NCI-H1092 (cell line): ENCODE measurements around the gene PROK2.

Experiments used
- DNase-seq: peaks from one replicate; lab custom pipeline; 2025; lab: John Stamatoyannopoulos, UW

PROK2 gene, protein sequence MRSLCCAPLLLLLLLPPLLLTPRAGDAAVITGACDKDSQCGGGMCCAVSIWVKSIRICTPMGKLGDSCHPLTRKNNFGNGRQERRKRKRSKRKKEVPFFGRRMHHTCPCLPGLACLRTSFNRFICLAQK

DNA sequence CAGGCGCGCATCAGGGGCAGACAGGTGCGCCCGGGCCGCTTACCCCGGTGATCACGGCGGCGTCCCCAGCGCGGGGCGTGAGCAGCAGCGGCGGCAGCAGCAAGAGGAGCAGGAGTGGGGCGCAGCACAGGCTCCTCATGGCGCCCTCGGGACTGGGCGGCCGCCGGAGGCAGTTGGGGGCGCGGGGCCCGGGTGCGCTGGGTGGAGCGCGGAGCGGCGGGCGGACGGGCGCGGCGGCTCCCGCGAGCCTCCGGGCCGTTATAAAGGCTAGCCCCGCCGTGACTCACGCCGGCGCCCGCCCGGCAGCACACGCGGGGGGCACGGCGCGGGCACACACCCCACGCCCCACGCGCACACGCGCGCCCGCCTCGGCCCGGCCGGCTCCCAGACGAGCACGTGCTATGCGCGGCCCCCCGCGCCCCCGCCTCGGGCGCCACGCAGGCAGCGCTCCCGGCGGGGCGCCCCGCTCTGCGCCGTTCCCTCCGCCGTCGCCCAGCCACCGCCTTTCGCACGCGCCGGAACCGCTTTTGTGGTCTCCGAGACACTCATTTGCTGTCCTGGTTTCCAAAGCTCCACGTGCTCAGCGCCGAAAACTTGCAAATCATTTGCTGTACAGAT is at the start of gene PROK2:
Gene PROK2 (minus strand): TSS at position 235 of the 618 bp plus-strand sequence. CDS start 96 bp downstream, at position 139.
- no peak for DNase-seq

DNA sequence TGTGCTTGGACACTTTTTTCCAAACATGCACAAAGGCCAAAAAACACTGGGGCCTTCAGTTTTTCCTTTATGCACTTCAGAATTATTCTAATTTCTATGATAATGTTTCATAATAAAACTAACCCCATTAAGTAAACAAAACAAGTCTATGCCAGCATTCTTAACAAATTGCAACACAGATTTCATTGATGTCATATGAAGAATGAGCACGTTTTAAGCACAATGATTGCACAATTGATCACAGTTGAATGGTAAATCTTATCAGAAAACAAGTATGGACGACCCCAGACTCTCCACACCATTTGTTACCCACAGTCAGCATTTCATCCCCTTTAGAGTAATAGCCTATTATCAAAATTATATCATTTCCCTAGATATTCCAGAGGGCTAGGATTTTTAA is 46.7 kb upstream of the PROK2 start:
- DNase-seq: no peak

DNA sequence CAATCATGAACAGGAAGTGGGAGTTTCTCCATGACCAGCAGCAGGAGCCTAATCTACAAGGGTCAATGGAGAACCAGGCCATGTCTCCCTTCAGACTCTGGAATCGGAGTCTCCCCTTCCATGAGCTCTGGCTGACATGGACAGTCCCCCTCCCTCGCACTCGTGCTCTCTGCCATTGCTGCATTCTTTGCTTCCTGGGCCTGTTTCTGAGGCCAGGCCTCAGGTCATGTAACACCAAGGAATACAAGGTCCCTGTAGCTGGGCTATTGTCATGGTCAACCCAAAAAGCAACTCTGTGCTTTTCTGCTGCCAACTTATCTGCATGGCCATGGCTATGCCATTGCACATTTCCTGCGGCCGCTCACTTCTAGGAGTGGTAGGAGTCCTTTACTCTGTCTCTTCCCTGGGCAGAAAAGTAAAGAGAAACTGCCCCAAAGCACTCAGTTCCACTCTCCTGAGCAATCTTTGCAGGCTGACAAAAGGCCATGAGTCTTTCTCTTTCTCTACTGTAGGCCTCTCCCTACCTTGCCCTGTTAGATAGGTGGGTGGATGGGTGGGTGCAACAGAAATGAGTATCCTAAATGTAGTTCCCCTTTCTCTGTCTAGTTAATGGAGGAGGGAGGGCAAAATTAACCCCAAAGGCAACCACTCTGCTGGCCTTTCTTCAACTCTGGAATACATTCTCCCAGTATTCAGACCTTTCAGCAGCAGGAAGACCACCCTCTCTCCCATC is 40.8 kb upstream of the PROK2 start:
- no peak for DNase-seq

DNA sequence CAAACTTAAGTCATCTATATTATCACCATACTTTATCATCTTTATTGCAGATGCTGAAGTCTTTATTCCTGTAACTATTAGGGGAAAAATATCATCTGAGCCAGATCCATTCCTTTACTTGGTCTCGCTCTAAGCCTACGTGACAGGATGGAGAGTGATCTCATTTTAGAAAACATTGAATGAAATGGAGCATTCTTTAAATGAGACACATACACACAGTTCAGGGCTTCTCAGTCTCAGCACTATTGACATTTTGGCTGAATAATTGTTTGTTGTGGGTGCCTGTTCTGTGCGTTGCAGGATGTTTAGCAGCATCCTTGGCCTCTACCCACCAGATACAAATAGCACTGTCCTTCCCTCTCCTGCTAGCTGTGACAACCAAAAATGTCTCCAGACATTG is 36.2 kb upstream of the PROK2 start:
- DNase-seq: no peak

DNA sequence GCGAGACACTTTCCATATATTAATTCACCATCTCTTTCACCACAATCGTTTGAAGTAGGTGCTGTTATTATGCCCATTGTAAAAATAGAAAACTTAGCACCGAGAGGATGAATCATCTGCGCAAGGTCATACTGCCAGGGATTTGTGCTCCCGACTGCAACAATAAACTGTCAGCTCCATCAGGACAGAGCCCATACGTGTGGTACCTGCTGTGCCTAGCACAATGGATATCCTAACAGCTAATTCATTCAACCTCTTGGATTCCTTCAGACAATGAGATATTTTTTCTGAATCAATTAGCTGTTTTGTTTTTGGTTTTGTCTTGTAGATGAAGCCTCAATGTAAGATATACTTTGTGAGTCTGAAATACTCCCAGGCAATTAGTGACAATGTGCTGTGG is 32.3 kb upstream of the PROK2 start:
- DNase-seq: no peak

DNA sequence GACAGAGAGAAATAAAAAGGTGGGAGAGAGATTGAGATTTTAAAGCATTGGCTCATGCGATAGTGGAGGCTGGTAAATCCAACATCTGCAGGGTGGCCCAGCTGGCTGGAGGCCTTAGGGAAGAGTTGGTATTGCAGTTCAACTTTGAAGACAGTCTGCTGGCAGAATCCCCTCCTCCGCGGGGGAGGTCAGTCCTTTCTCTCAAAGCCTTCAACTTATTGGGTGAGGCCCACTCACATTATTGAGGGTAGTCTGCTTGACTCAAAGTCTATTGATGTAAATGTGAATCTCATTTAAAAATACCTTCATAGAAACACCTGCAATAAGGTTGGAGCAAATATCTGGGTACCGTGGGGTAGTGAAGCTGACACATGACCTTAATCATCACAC is 31.8 kb upstream of the PROK2 start:
- DNase-seq: no peak

DNA sequence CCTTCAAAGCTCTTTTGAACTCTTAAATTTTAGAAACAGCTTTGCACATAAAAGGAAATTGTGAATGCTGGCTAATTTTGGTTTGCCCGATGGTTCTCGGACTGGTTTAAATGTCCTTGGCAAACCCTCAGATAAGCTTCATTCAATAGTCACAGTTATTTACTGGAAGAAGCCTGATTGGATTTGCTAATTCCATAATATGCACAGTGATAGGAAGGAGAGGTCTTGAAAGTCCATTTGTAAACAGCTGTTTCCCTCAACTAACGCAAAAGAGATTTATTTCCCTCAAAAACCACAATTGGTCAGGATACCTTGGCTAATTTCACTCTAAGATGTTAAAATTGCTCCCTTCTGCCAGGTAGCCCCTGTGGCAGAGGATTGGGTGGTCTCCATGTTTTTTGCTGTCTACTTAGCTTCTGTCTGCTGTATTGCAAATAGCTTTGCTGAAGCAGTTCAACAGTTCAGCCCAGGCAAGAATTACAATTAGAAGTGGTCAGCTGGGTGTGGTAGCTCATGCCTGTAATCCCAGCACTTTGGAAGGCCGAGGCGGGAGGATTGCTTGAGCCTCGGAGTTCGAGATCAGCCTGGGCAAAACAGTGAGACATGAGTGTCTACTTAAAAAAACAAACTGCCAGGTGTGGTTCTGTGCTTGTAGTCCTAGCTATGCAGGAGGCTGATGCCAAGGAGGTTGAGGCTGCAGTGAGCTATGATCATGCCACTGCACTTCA is 30.6 kb upstream of the PROK2 start:
- no peak for DNase-seq

DNA sequence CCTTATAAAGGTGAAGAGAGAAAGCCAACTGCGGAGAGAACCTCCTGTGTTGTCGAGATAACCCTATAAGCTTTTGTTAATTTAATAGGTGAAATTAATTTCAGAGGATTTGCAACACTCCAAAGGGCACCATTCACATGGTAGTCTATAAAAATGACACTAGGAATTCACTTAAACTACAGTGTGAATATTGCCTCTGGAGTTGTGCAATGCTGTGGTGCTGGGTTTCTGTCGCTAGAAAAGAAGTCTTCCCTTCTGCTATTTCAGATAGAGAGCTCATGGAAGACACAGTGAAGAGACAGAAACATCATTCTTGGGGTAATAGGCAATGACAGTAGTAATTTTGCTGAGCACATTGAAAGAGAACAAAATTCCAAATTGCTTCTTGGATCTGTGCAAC is 28.8 kb upstream of the PROK2 start:
- DNase-seq: no peak

DNA sequence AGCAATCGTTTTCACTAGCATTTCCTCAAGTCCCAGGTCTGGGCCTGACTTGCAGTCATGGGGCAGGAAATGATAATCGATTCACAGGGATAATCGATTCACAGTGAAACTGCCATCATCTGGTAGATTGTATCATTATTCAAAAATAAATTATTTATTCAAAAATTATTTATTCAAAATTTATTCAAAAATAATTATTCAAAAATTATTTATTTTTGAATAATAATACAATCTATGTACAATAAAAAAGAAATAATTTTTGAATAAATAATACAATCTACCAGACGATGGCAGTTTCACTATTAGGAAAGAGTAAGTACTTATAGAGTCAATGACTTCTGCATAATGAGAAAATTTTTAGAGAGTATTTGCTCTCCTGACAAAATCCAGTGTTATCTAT is 28.1 kb upstream of the PROK2 start:
- DNase-seq: no peak

DNA sequence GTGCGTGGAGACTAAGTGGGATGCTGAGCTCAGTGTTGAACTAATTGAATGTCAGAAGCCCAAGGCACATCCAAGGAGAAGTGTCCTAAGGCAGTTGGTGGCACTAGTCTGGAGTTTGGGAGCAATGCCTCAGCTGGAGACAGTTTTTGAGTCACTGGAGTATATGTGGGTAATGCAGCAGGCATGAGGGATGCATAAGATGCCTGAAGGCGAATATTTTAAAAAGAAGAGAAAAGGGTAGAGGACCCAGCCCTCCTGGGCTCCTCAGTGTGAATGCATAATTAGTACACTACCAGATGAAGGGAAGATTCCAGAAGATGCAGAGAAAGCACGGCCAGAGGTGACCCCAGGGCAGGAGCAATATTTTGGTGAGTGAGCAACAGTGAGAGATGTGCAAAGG is 25.1 kb upstream of the PROK2 start:
- DNase-seq: no peak

DNA sequence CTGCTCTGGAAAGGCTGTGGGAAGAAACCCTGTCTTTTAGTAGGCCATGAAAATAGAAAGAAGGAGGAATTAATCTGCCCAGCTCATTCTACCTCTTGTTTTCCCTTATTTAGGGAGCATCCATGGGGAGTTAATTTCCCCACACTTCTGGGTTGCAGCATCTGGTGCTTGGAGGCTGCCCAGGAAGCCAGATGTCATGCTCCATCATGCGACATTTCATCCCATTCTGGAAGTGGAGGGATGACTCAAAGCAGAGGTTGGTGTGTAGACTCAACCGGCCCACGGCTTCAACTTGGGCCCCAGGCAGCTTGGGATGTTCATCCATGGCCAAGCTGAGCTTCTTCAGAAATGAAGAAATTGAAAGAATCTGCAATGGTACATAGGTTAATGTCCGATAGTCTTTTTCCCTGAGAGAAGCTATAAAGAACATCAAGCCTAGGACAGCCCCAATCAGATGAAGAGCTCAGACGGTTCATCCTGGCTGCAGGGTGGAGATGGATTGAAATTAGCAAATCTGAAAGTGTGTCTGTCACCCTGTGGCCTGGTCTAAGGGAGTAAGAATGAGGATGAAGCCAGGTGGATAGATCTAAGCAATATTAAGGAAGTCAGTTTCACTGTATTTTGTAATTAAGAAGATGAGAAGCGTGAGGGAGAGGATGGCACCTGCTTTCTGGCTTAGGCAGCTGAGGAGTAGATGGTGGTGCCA is 24.5 kb upstream of the PROK2 start:
- no peak for DNase-seq

DNA sequence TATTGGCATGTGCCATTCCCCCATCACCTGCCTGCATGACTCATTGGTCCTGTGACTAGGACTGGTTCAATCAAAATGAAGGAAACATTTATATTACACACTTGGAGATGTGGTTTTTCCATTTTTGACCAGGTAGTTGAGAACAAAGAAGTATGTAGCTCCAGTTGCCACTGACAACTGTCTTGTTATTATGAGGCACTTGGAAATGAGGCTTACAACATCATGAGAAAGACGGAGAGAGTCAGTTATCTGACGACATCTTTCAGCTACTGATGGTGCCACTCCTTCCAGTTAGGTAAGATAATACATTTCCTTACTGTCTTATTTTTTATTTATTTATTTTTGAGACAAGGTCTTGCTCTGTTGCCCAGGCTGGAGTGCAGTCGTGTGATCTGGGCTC is 21.8 kb upstream of the PROK2 start:
- no peak for DNase-seq

DNA sequence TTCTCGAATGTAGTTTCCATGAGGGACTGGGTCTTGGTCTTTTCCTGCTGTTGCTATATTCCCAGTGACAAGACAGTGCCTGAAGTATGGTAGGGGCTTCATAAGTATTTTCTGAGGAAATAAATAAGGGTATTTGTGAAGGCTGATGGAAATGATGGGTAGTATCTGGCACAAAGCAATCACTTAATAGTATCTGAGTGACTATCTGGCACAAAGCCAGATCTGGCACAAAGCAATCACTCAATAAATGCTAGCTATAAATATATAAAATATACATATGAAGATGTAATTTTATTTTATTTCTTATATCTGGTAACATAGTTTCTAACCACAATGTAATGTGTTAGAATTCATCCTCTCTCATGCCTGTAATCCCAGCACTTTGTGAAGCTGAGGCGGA is 20.7 kb upstream of the PROK2 start:
- no peak for DNase-seq

DNA sequence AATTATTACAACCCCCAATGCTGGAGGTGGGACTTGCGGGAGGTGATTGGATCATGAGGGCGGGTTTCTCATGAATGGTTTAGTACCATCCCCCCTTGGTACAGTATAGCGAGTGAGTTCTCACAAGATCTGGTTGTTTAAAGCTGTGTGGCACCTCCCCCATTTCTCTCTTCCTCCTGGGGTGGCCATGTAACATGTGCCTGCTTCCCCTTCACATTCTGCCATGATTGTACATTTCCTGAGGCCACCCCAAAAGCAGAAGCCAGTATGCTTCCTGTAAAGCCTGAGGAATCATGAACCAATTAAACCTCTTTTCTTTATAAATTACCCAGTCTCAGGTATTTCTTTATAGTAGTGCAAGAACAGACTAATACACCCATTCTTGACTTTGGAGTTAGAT is 20.3 kb upstream of the PROK2 start:
- DNase-seq: no peak

DNA sequence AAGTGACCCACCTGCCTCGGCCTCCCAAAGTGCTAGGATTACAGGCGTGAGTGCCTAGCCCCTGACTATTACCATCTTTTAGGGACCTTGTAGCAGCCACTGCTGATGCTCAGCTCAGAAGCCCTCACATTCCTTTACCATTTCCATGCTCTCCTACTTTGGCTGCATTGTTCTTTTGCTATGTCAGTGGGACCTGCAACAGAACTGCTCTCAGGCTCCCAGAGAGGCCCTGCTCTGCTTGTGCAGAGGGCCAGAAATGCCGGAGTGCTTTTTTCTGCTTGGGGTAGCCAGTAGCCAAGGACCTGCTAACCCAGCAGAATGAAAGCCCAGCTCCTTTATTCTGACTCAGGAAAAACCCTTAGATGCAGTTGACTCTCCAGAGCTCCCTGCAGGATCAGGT is 18.3 kb upstream of the PROK2 start:
- no peak for DNase-seq

DNA sequence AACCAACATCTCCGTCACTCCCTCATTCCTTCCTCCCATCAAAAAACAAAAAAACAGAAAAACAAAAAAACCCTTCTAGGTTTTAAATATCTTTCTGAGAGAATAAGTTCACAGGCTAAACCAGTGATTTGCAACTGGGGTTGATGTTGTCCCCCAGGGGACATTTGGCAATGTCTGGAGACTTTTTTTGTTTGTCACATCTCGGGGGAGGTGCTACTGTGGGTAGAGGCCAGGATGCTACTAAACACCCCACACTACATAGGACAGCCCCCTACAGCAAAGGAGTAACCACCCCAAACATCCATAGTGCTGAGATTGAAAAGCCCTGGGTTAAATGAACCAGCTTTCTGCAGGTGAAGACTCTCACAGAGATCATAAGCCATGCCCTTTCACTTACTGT is 17.0 kb upstream of the PROK2 start:
- no peak for DNase-seq

DNA sequence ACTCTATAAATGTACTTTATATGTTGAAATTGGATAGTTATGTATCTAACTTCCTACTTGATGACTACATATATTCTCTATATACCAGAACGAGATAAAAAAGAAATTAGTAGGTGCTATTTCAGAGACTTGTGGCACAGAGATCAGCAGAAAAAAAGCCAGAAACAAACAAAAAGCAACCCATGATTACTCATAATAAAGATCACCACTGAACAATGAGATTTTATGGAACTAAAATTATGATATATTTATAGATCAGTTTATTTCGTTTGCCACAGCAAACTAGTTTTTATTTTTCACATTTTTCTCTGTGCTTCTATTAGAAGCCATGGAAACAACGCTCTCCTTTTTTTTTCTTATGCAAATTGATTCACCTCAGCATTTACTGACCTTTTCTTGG is 15.1 kb upstream of the PROK2 start:
- no peak for DNase-seq

DNA sequence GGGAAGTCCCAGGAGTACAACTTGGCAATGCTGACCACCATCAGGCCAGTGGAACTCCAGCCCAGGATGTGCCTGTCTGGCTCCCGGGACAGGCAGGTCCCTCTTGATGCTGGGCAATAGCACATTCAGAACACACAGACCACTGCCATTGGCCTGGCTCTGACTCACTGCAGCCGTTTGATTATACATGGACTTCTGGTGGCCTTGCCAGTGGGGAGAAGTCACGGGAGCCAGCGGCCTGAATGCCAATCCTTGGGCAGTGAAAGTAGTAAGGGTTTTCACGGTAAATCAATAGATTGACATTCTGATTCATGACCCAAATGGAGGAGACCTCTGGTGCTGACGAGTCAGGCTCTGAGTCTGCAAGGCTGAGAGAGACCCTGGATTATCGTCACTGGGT is 12.5 kb upstream of the PROK2 start:
- DNase-seq: no peak

DNA sequence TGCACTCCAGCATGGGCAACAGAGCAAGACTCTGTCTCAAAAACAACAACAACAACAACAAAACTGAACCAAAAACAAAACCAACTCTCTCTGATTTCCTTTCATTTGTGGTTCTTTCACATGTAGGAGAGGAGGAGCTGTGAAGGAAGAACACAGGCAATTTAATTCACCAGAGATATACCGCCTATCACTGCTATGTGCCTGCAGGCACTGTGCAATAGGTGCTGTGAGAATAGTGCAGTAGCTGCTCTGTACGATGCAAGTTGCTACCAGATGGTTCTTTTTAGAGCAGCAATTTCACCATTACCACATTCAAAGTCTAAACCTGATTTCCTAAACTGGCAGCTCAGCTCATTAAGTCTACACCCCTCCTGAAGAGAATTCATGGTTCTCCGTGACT is 11.3 kb upstream of the PROK2 start:
- no peak for DNase-seq

DNA sequence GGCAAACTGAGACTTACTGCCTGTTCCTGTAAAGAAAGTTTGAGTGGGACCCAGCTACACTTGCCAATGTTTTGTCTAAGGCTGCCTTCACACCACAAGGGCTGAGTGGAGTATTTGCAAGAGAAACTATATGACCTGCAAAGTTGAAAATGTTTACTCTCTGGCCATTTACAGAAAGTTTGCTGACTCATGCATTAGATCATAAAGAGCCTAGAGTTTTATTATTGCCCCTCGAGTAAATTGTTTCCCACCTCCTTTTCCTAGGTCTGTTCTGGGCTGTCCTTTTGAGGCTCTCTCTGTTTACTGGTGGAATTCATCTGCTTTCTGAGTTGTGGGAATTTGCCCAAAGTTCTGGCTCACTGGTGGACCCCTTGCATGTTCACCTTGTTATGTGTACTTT is 6.7 kb upstream of the PROK2 start:
- DNase-seq: no peak

DNA sequence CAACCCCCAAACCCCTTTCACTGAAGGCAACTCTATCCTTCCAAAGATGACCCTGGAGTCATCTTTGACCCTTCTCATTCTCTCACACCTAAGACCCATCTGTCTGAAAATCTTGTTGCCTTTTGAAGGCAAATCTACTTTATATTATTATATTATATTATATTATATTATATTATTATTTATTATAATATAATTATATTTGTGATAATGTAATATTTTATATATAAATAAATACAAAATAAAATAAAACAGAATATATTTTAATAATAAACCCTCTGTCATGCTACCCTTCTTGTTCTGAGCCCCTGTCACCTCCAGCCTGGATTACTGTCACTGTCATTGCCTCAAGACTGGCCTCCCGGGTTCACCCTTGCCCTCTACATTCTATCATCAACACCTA is 5.0 kb upstream of the PROK2 start:
- no peak for DNase-seq

DNA sequence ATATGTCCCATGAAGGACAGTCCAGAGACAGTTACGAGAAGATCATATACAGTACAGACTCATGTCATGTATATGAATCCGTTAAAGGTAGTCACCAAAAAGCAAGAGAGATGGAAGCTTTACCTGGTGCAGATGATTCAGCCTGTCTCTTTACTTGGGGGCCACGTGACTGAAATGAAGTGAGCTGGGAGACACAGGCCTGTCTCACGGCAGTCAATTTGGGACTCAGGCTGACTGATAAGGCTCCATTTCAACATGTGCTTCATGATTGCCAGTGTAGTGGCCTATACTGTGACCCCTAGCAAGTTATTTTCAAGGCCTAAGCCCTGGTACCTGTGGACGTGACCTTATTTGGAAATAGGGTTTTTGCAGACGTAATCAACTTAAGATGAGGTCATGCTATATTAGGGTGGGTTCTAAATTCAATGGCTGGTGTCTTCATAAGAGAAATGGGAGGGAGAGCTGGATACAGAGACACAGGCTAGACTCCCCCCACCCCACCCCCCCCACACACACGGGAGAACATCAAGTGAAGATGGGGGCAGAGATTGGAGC is 3.0 kb upstream of the PROK2 start:
- no peak for DNase-seq
